Measurements from ENCODE around the gene NMRK2. TPM values are rescaled to one million over a fixed set of nuclear protein-coding genes. Genes with fewer than 3 reads are reported as not detected.

Gene NMRK2
- total RNA-seq, 1 donor: not detected

GRCh38 chr19:3984908-3985642, 52.2 kb downstream of the NMRK2 start, which contains the start of gene EEF2:
Gene EEF2, minus strand, starts transcription at chr19:3985463. Its CDS starts 83 bp downstream, at chr19:3985380.
- TF ChIP-seq CTCF (IDR thresholded peaks at IDR 0.05; ENCODE audit: insufficient read depth, low read length): no peak
- peak within 1 kb of the TSS; percentile 100 for H3K4me3 ChIP-seq (ENCODE audit: low read depth, low read length)
- DNase-seq (ENCODE audit: low read depth): peak; percentile 92

- TF ChIP-seq CTCF (IDR thresholded peaks at IDR 0.05; ENCODE audit: insufficient read depth, low read length): no peak
- DNase-seq (ENCODE audit: low read depth): no peak
Measured at GRCh38 chr19:3985643-3986259, 52.9 kb downstream of the NMRK2 start.

GRCh38 chr19:3986260-3987041, 53.6 kb downstream of the NMRK2 start:
- peak; percentile 84 for DNase-seq (ENCODE audit: low read depth)
- TF ChIP-seq CTCF (IDR thresholded peaks at IDR 0.05; ENCODE audit: insufficient read depth, low read length): peak; percentile 63
- H3K4me3 ChIP-seq (ENCODE audit: low read depth, low read length): peak overlapping the region; percentile 68

More at GRCh38 chr19:3985643-3986259, 52.9 kb downstream of the NMRK2 start:
- peak overlapping the region; percentile 68 for H3K4me3 ChIP-seq (ENCODE audit: low read depth, low read length)

- DNase-seq (ENCODE audit: low read depth): peak; percentile 88
- peak; percentile 90 for TF ChIP-seq CTCF (IDR thresholded peaks at IDR 0.05; ENCODE audit: insufficient read depth, low read length)
- peak overlapping the region; percentile 48 for H3K4me3 ChIP-seq (ENCODE audit: low read depth, low read length)
Measured at GRCh38 chr19:3987619-3988371, 54.9 kb downstream of the NMRK2 start.

GRCh38 chr19:3990815-3991117, 57.9 kb downstream of the NMRK2 start:
- no peak overlapping the region for H3K4me3 ChIP-seq (ENCODE audit: low read depth, low read length)
- no peak for TF ChIP-seq CTCF (IDR thresholded peaks at IDR 0.05; ENCODE audit: insufficient read depth, low read length)
- no peak for DNase-seq (ENCODE audit: low read depth)

Small RNA genes lying within 50 kb of the gene (small RNA-seq; reads per million reads assigned to genes)
- gene RN7SL202P (not detected), gene SNORD37 (17.1 reads per million, percentile 95 among the genes with 10 or more reads in this experiment)

Other genes starting within 250 kb of the NMRK2 start
- 12.8 and 32.2 TPM in 2 replicates for gene PIP5K1C, start 232.6 kb upstream of the NMRK2 start, total RNA-seq (ENCODE audit: low replicate concordance)
- gene TJP3, start 224.7 kb upstream of the NMRK2 start, total RNA-seq (ENCODE audit: low replicate concordance): not detected in 2 replicates
- 15.5 and 39.5 TPM in 2 replicates for gene APBA3, start 171.4 kb upstream of the NMRK2 start, total RNA-seq (ENCODE audit: low replicate concordance)
- gene MRPL54, start 170.4 kb upstream of the NMRK2 start, total RNA-seq (ENCODE audit: low replicate concordance): 38.8 and 60.5 TPM in 2 replicates
- not detected in 2 replicates for gene RAX2, start 160.8 kb upstream of the NMRK2 start, total RNA-seq (ENCODE audit: low replicate concordance)
- not detected in 2 replicates for gene MATK, start 146.7 kb upstream of the NMRK2 start, total RNA-seq (ENCODE audit: low replicate concordance)
- gene ZFR2, start 64.0 kb upstream of the NMRK2 start, total RNA-seq (ENCODE audit: low replicate concordance): not detected in 2 replicates
- not detected in 2 replicates for gene ATCAY, start 52.4 kb upstream of the NMRK2 start, total RNA-seq (ENCODE audit: low replicate concordance)
- gene DAPK3, start 38.0 kb downstream of the NMRK2 start, total RNA-seq (ENCODE audit: low replicate concordance): 64.7 and 82.8 TPM in 2 replicates
- 1,127 and 1,964 TPM in 2 replicates for gene EEF2, start 52.4 kb downstream of the NMRK2 start, total RNA-seq (ENCODE audit: low replicate concordance)
- gene PIAS4, start 74.7 kb downstream of the NMRK2 start, total RNA-seq (ENCODE audit: low replicate concordance): 21.5 and 23.8 TPM in 2 replicates
- gene ZBTB7A, start 133.8 kb downstream of the NMRK2 start, total RNA-seq (ENCODE audit: low replicate concordance): 23.5 and 31.6 TPM in 2 replicates
- 177 and 215 TPM in 2 replicates for gene MAP2K2, start 191.1 kb downstream of the NMRK2 start, total RNA-seq (ENCODE audit: low replicate concordance)
- not detected in 2 replicates for gene CREB3L3, start 220.6 kb downstream of the NMRK2 start, total RNA-seq (ENCODE audit: low replicate concordance)
- gene SIRT6, start 249.5 kb downstream of the NMRK2 start, total RNA-seq (ENCODE audit: low replicate concordance): 12.6 and 14.7 TPM in 2 replicates
- gene ANKRD24, start 249.6 kb downstream of the NMRK2 start, total RNA-seq (ENCODE audit: low replicate concordance): 0.99 and 5.1 TPM in 2 replicates

All from fibroblast of the aortic adventitia (primary cell).